Measurements from ENCODE around the gene BRD7.

The BRD7 gene

GRCh38 chr16:50271148-50272041 lies 97.4 kb downstream of the BRD7 start:
- no peak for DNase-seq (ENCODE audit: low spot score)

GRCh38 chr16:50270510-50271147 lies 98.2 kb downstream of the BRD7 start:
- DNase-seq (ENCODE audit: low spot score), result no peak

GRCh38 chr16:50269769-50270509 lies 98.8 kb downstream of the BRD7 start:
- DNase-seq (ENCODE audit: low spot score), result no peak

- DNase-seq (ENCODE audit: low spot score), result no peak
These were observed 99.6 kb downstream of the BRD7 start for GRCh38 chr16:50269061-50269705.

GRCh38 chr16:50268352-50268751 lies 100.4 kb downstream of the BRD7 start:
- no peak for DNase-seq (ENCODE audit: low spot score)

- DNase-seq (ENCODE audit: low spot score), result no peak
These were observed 101.1 kb downstream of the BRD7 start for GRCh38 chr16:50267651-50268050.

- DNase-seq (ENCODE audit: low spot score), result peak; percentile 38
These were observed 101.6 kb downstream of the BRD7 start for GRCh38 chr16:50267151-50267631.

- peak; percentile 94 for DNase-seq (ENCODE audit: low spot score)
These were observed 102.3 kb downstream of the BRD7 start, which contains the start of gene ADCY7 for GRCh38 chr16:50266337-50267091. Gene ADCY7, plus strand, starts transcription at chr16:50266551. Its CDS starts 21,629 bp downstream, at chr16:50288180.
